HEK293T (cell line): ENCODE data around the gene KCTD4.
A peak's percentile ranks its signal among the peaks of the same experiment; 100 is the strongest.
"Not testable (repeated sequence)": the region's sequence is repeated elsewhere in the genome, so short reads cannot be mapped to it uniquely, and the experiment has no call there.

Source experiments
- CTCF ChIA-PET: fragments of 350-600 bp; formaldehyde crosslinking; extraction: SDS; loops from one replicate; lab custom pipeline; 2021; ENCODE audit warnings: antibody characterized with exemption, inconsistent platforms; lab: Yijun Ruan, JAX
- POLR2A ChIA-PET: fragments of 350-600 bp; formaldehyde crosslinking; extraction: SDS; loops from one replicate; lab custom pipeline; 2020; ENCODE audit warnings: antibody characterized with exemption, inconsistent platforms; lab: Yijun Ruan, JAX
- DNase-seq: peaks from one replicate; pipeline ENCODE4 v3.0.0; 2012; ENCODE audit warnings: mixed read lengths; ENCODE audit errors: extremely low spot score
- ARNT ChIP-seq: fragments of 450-650 bp; IDR thresholded peaks from 2 replicates; pipeline ENCODE4 v1.6.1; 2017; ENCODE audit warnings: mild to moderate bottlenecking
- BHLHE40 ChIP-seq: fragments of 450-650 bp; IDR thresholded peaks from 2 replicates; pipeline ENCODE4 v1.6.1; 2016; ENCODE audit warnings: mild to moderate bottlenecking, moderate library complexity, borderline replicate concordance
- CTBP1 ChIP-seq: fragments of 450-650 bp; IDR thresholded peaks from 2 replicates; pipeline ENCODE4 v1.6.1; 2016; ENCODE audit warnings: borderline replicate concordance
- ELF4 ChIP-seq: fragments of 450-650 bp; IDR thresholded peaks from 2 replicates; pipeline ENCODE4 v1.6.1; 2017; ENCODE audit warnings: antibody characterized with exemption
- FOXA1 ChIP-seq: fragments of 450-650 bp; IDR thresholded peaks from 2 replicates; pipeline ENCODE4 v1.6.1; 2016; ENCODE audit warnings: mild to moderate bottlenecking
- FOXK2 ChIP-seq: fragments of 450-650 bp; IDR thresholded peaks from 2 replicates; pipeline ENCODE4 v1.6.1; 2016; ENCODE audit warnings: mild to moderate bottlenecking
- FOXM1 ChIP-seq: fragments of 450-650 bp; IDR thresholded peaks from 2 replicates; pipeline ENCODE4 v1.6.1; 2017; ENCODE audit warnings: mild to moderate bottlenecking, borderline replicate concordance
- HDGF ChIP-seq: fragments of 450-650 bp; IDR thresholded peaks from 2 replicates; pipeline ENCODE4 v1.6.1; 2017; ENCODE audit warnings: antibody characterized with exemption, borderline replicate concordance
- L3MBTL2 ChIP-seq: fragments of 450-650 bp; conservative IDR thresholded peaks from 2 replicates; pipeline ENCODE4 v1.6.1; 2016; ENCODE audit warnings: mild to moderate bottlenecking
- LEF1 ChIP-seq: fragments of 450-650 bp; IDR thresholded peaks from 2 replicates; pipeline ENCODE4 v1.6.1; 2017; ENCODE audit warnings: mild to moderate bottlenecking, borderline replicate concordance
- NFRKB ChIP-seq: fragments of 450-650 bp; IDR thresholded peaks from 2 replicates; pipeline ENCODE4 v1.6.1; 2016; ENCODE audit warnings: mild to moderate bottlenecking, moderate library complexity
- PKNOX1 ChIP-seq: fragments of 450-650 bp; IDR thresholded peaks from 2 replicates; pipeline ENCODE4 v1.6.1; 2016
- SP1 ChIP-seq: fragments of 450-650 bp; IDR thresholded peaks from 2 replicates; pipeline ENCODE4 v1.6.1; 2017
- SUZ12 ChIP-seq: fragments of 450-650 bp; IDR thresholded peaks from 2 replicates; pipeline ENCODE4 v1.6.1; 2016; ENCODE audit warnings: mild to moderate bottlenecking
- TARDBP ChIP-seq: fragments of 450-650 bp; IDR thresholded peaks from 2 replicates; pipeline ENCODE4 v1.6.1; 2016
- ZNF384 ChIP-seq: fragments of 450-650 bp; IDR thresholded peaks from 2 replicates; pipeline ENCODE4 v1.6.1; 2016

KCTD4 gene

DNA sequence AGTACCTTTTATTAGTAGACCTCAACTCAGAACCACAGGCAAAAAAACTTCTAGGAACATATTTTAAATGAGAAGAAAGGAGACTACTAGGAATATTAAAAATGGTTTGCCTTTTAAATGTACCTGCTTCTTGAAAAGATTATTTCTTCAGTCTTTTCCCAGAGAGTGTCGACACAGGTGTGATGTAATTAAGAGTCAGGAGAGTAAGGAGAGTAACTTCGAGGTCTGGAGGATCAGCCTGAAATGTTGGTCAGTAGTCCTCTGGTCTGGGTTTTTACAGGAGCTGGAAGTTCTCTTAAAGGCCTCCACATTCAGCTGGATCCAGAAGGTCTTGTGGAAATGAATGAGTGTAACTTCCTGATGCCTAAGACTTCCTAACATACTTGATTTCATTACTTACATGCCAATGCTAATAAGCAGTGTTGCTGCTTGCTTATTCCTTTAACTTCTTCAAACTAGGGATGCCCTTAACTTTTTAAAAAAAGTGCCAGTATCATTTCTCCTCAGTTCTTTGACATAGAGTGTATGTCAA, at the start of gene KCTD4:
Gene KCTD4, minus strand, starts transcription at position 345 of the 532 bp plus-strand sequence. CDS start 6,478 bp downstream, outside the sequence.
- CTCF ChIA-PET, result no interaction called here
- POLR2A ChIA-PET, result no interaction called here

GRCh38 chr13:45249662-45250061, 48.8 kb upstream of the KCTD4 start:
- CTCF ChIA-PET, result interaction anchor here (0.6 to 1.6 kb wide), 2 partner anchors 19 to 32 kb away, joined by 4 read pairs; no protein-coding TSS in a partner anchor
- POLR2A ChIA-PET, result no interaction called here
- TF ChIP-seq ELF4 (no peak), PKNOX1 (no peak), FOXA1 (no peak), FOXK2 (no peak), SUZ12 (no peak), BHLHE40 (no peak), LEF1 (no peak), ZNF384 (no peak), L3MBTL2 (no peak), TARDBP (no peak), FOXM1 (no peak), NFRKB (no peak), HDGF (no peak), SP1 (no peak), ARNT (no peak)
- no peak for DNase-seq

More for the DNA sequence above, at the start of gene KCTD4:
- TF ChIP-seq TARDBP, result no peak
- TF ChIP-seq FOXA1, result no peak
- TF ChIP-seq ZNF384, result no peak
- no peak for TF ChIP-seq ARNT
- no peak for TF ChIP-seq CTBP1
- no peak for TF ChIP-seq LEF1
- no peak for TF ChIP-seq BHLHE40
- no peak for TF ChIP-seq NFRKB
- TF ChIP-seq HDGF, result no peak
- TF ChIP-seq FOXK2, result no peak
- TF ChIP-seq PKNOX1, result no peak
- no peak for TF ChIP-seq FOXM1
- TF ChIP-seq SUZ12, result no peak
- TF ChIP-seq L3MBTL2, result no peak
- no peak for TF ChIP-seq ELF4
- TF ChIP-seq SP1, result no peak
- DNase-seq, result no peak

DNA sequence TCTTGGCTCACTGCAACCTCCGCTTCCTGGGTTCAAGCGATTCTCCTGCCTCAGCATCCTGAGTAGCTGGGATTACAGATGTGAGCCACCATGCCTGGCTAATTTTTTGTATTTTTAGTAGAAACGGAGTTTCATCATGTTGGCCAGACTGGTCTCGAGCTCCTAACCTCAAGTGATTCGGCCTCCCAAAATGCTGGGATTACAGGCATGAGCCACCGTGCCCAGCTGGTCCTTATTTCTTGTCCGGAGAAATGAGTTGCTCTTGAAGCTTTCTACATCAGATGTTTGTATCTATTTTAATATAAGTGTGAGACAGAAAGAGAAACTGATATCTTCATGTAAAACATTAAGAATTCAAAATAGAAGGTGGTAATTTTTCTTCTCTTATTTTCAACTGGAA, 43.9 kb upstream of the KCTD4 start:
- DNase-seq, POLR2A ChIA-PET, CTCF ChIA-PET: not testable (repeated sequence)

GRCh38 chr13:45243077-45243476, 42.2 kb upstream of the KCTD4 start:
- DNase-seq, result no peak
- ChIA-PET CTCF (no interaction called here), POLR2A (no interaction called here)
- TF ChIP-seq LEF1 (no peak), SP1 (no peak), PKNOX1 (no peak), HDGF (no peak), FOXA1 (no peak), BHLHE40 (no peak), FOXM1 (no peak)

- no peak for TF ChIP-seq SUZ12
- TF ChIP-seq CTBP1, result no peak
- TF ChIP-seq ARNT, result no peak
- no peak for TF ChIP-seq TARDBP
- no peak for TF ChIP-seq FOXM1
- no peak for TF ChIP-seq SP1
- TF ChIP-seq HDGF, result no peak
- TF ChIP-seq FOXK2, result no peak
- no peak for TF ChIP-seq PKNOX1
- TF ChIP-seq L3MBTL2, result no peak
- no peak for TF ChIP-seq NFRKB
- no peak for TF ChIP-seq LEF1
- TF ChIP-seq ZNF384, result no peak
- no peak for TF ChIP-seq FOXA1
- no peak for TF ChIP-seq ELF4
- TF ChIP-seq BHLHE40, result no peak
- DNase-seq, result no peak
- ChIA-PET CTCF (interaction anchor here (0.8 kb wide), 1 partner anchor 25 kb away, joined by 3 read pairs; no protein-coding TSS in a partner anchor), POLR2A (no interaction called here)
Observed at GRCh38 chr13:45242524-45242923, 41.7 kb upstream of the KCTD4 start.

- no peak for DNase-seq
- ChIA-PET POLR2A (no interaction called here), CTCF (interaction anchor here (0.8 kb wide), 1 partner anchor 25 kb away, joined by 3 read pairs; no protein-coding TSS in a partner anchor)
- no peak for TF ChIP-seq L3MBTL2
- peak; percentile 82 for TF ChIP-seq ZNF384
Observed at GRCh38 chr13:45242070-45242469, 41.2 kb upstream of the KCTD4 start.
